IMR-90 (cell line): ENCODE data around the gene PDGFD. TPM values are rescaled to one million over a fixed set of nuclear protein-coding genes. Genes with fewer than 3 reads are reported as not detected.

Source experiments
- ATAC-seq: fragments of 200-7000 bp; cut with Tn5 transposase; 2 replicates; pipeline ENCODE4 v1.9.1; 2020; ENCODE audit warnings: low read depth, mild to moderate bottlenecking, moderate library complexity
- BruUV-seq: library from RNA; stranded (reverse); fragments of 400-500 nt; replicated peaks from 2 replicates; lab custom pipeline; 2021; lab: Mats Ljungman, UMichigan
- CTCF ChIA-PET: fragments of 300-600 bp; formaldehyde crosslinking; extraction: SDS; loops from one replicate; lab custom pipeline; 2021; ENCODE audit warnings: antibody characterized with exemption; lab: Yijun Ruan, JAX
- POLR2A ChIA-PET: fragments of 300-600 bp; sonication (Branson Sonifier 250); formaldehyde crosslinking; loops from one replicate; lab custom pipeline; 2022; ENCODE audit warnings: antibody characterized with exemption; ENCODE audit not compliant: unreplicated experiment; lab: Charles Lee
- DNase-seq: peaks from one replicate; pipeline ENCODE4 v3.0.0; 2013
- H2AFZ ChIP-seq: replicated peaks from 2 replicates; pipeline ENCODE3; 2013; ENCODE audit warnings: low read length, mild to moderate bottlenecking; ENCODE audit not compliant: poor library complexity
- H2AK5ac ChIP-seq: 2 replicates; pipeline ENCODE4 v1.6.1; 2013; ENCODE audit warnings: low read depth, low read length, inconsistent platforms
- H2AK9ac ChIP-seq: replicated peaks from 2 replicates; pipeline ENCODE3; 2013; ENCODE audit warnings: mild to moderate bottlenecking, low read depth, low read length, moderate library complexity; ENCODE audit not compliant: poor library complexity
- H2BK120ac ChIP-seq: 2 replicates; pipeline ENCODE4 v1.6.1; 2013; ENCODE audit warnings: low read depth, low read length, inconsistent platforms
- H2BK15ac ChIP-seq: 3 replicates; pipeline ENCODE4 v1.6.1; 2013; ENCODE audit warnings: low read depth, low read length, inconsistent platforms
- H2BK20ac ChIP-seq: 2 replicates; pipeline ENCODE4 v1.6.1; 2013; ENCODE audit warnings: low read depth, mild to moderate bottlenecking, inconsistent platforms, low read length, moderate library complexity
- H2BK5ac ChIP-seq: 2 replicates; pipeline ENCODE4 v1.6.1; 2013; ENCODE audit warnings: mild to moderate bottlenecking, low read depth, low read length, inconsistent platforms; ENCODE audit not compliant: poor library complexity, severe bottlenecking
- H3K14ac ChIP-seq: replicated peaks from 2 replicates; pipeline ENCODE4 v1.6.1; 2013; ENCODE audit warnings: low read depth, low read length, inconsistent platforms
- H3K18ac ChIP-seq: 2 replicates; pipeline ENCODE4 v1.6.1; 2013; ENCODE audit warnings: low read depth, low read length, control low read depth
- H3K23ac ChIP-seq: 2 replicates; pipeline ENCODE4 v1.6.1; 2013; ENCODE audit warnings: low read depth, low read length, inconsistent platforms
- H3K27ac ChIP-seq: 2 replicates; pipeline ENCODE4 v1.5.1; 2013; ENCODE audit warnings: mild to moderate bottlenecking, control low read depth, low read length; ENCODE audit not compliant: insufficient read depth
- H3K27me3 ChIP-seq: 2 replicates; pipeline ENCODE4 v1.6.1; 2013; ENCODE audit warnings: low read length; ENCODE audit not compliant: control insufficient read depth, insufficient read depth
- H3K36me3 ChIP-seq: 2 replicates; pipeline ENCODE4 v1.6.1; 2013; ENCODE audit warnings: low read length, mixed read lengths; ENCODE audit not compliant: control insufficient read depth, insufficient read depth
- H3K4ac ChIP-seq: 2 replicates; pipeline ENCODE4 v1.6.1; 2013; ENCODE audit warnings: low read depth, low read length, inconsistent platforms
- H3K4me1 ChIP-seq: 2 replicates; pipeline ENCODE4 v1.6.1; 2013; ENCODE audit warnings: low read length, mixed read lengths; ENCODE audit not compliant: control insufficient read depth, insufficient read depth
- H3K4me2 ChIP-seq: 2 replicates; pipeline ENCODE4 v1.6.1; 2013; ENCODE audit warnings: low read depth, mild to moderate bottlenecking, control low read depth, low read length, moderate library complexity
- H3K4me3 ChIP-seq: 2 replicates; pipeline ENCODE4 v1.5.1; 2013; ENCODE audit warnings: low read depth, mild to moderate bottlenecking, control low read depth, low read length, moderate library complexity; ENCODE audit not compliant: insufficient read depth
- H3K56ac ChIP-seq: 2 replicates; pipeline ENCODE4 v1.6.1; 2013; ENCODE audit warnings: low read length, inconsistent platforms; ENCODE audit not compliant: insufficient read depth; ENCODE audit errors: extremely low read depth
- H3K79me1 ChIP-seq, 2 experiments: 2 replicates each; pipeline ENCODE4 v1.6.1; 2013; ENCODE audit warnings: low read length in 2 of 2, inconsistent platforms in 1 of 2, low read depth in 1 of 2
- H3K9ac ChIP-seq: 2 replicates; pipeline ENCODE4 v1.6.1; 2013; ENCODE audit warnings: low read depth, low read length, control low read depth
- H3K9me1 ChIP-seq: 2 replicates; pipeline ENCODE4 v1.6.1; 2013; ENCODE audit warnings: low read length, inconsistent platforms; ENCODE audit not compliant: insufficient read depth
- H3K9me3 ChIP-seq: 2 replicates; pipeline ENCODE4 v1.6.1; 2013; ENCODE audit warnings: low read length; ENCODE audit not compliant: control insufficient read depth, insufficient read depth
- H4K20me1 ChIP-seq: 2 replicates; pipeline ENCODE4 v1.6.1; 2013; ENCODE audit warnings: low read length, inconsistent platforms; ENCODE audit not compliant: insufficient read depth
- H4K5ac ChIP-seq: 2 replicates; pipeline ENCODE4 v1.6.1; 2013; ENCODE audit warnings: mild to moderate bottlenecking, low read depth, low read length, control low read depth
- H4K8ac ChIP-seq, 2 experiments: 2 replicates each; pipeline ENCODE4 v1.6.1; 2013; ENCODE audit warnings: low read depth in 2 of 2, low read length in 2 of 2, control low read depth in 1 of 2, inconsistent platforms in 1 of 2
- H4K91ac ChIP-seq: 2 replicates; pipeline ENCODE4 v1.6.1; 2013; ENCODE audit warnings: low read depth, low read length, inconsistent platforms; ENCODE audit not compliant: insufficient read depth
- BHLHE40 ChIP-seq: fragments of 150-350 bp; IDR thresholded peaks from 2 replicates; pipeline ENCODE4 v1.6.1; 2016; ENCODE audit warnings: mild to moderate bottlenecking, low read depth, low read length
- CEBPB ChIP-seq: IDR thresholded peaks from 2 replicates; pipeline ENCODE4 v1.6.1; 2012; ENCODE audit warnings: low read depth, low read length, improper control_type of control experiment
- CHD1 ChIP-seq: IDR thresholded peaks from 2 replicates; pipeline ENCODE4 v1.6.1; 2012; ENCODE audit warnings: low read depth, low read length, improper control_type of control experiment
- FOS ChIP-seq: fragments of 150-350 bp; IDR thresholded peaks from 2 replicates; pipeline ENCODE4 v1.6.1; 2016; ENCODE audit warnings: low read depth, low read length
- MAFK ChIP-seq: IDR thresholded peaks from 2 replicates; pipeline ENCODE4 v1.6.1; 2012; ENCODE audit warnings: low read depth, low read length, improper control_type of control experiment
- MAZ ChIP-seq: IDR thresholded peaks from 2 replicates; pipeline ENCODE4 v1.6.1; 2012; ENCODE audit warnings: low read depth, mild to moderate bottlenecking, low read length, improper control_type of control experiment, moderate library complexity, borderline replicate concordance
- MXI1 ChIP-seq: IDR thresholded peaks from 2 replicates; pipeline ENCODE4 v1.6.1; 2012; ENCODE audit warnings: low read depth, mild to moderate bottlenecking, low read length, moderate library complexity, borderline replicate concordance
- NFE2L2 ChIP-seq: fragments of 150-350 bp; IDR thresholded peaks from 2 replicates; pipeline ENCODE4 v1.6.1; 2016; ENCODE audit warnings: low read depth, mild to moderate bottlenecking, low read length
- POLR2A ChIP-seq: IDR thresholded peaks from 2 replicates; pipeline ENCODE4 v1.6.1; 2012; ENCODE audit warnings: mild to moderate bottlenecking, low read depth, low read length
- RAD21 ChIP-seq: IDR thresholded peaks from 2 replicates; pipeline ENCODE4 v1.6.1; 2012; ENCODE audit warnings: low read length, improper control_type of control experiment
- RCOR1 ChIP-seq: IDR thresholded peaks from 2 replicates; pipeline ENCODE4 v1.6.1; 2012; ENCODE audit warnings: mild to moderate bottlenecking, low read length, improper control_type of control experiment; ENCODE audit not compliant: insufficient replicate concordance
- RFX5 ChIP-seq: IDR thresholded peaks from 2 replicates; pipeline ENCODE4 v1.8.0; 2012; ENCODE audit warnings: low read depth, mild to moderate bottlenecking, low read length, moderate library complexity
- SMC3 ChIP-seq: fragments of 150-350 bp; IDR thresholded peaks from 2 replicates; pipeline ENCODE4 v1.6.1; 2016; ENCODE audit warnings: low read depth, mild to moderate bottlenecking, antibody characterized with exemption, low read length, moderate library complexity
- dilution Hi-C: fragments of 300-500 bp; cut with HindIII; formaldehyde crosslinking; loops from one replicate; pipeline ENCODE4 v1.14.3; 2018; ENCODE audit warnings: low sequenced_read_pairs; ENCODE audit not compliant: unreplicated experiment
- in situ Hi-C: fragments of 300-500 bp; cut with MboI; formaldehyde crosslinking; loops from 3 replicates; pipeline ENCODE4 v1.14.3; 2019; ENCODE audit warnings: low sequenced_read_pairs, inconsistent platforms, mixed read lengths
- intact Hi-C: fragments of 100-400 bp; cut with micrococcal nuclease; formaldehyde crosslinking; loops from 2 replicates; pipeline ENCODE4 v1.10.0; 2022
- polyA plus RNA-seq, 3 experiments: library from polyadenylated mRNA; depleted of rRNA; stranded (reverse); fragments of >200 nt; gene quantifications; 2 replicates each; pipeline ENCODE4 v1.2.3, GENCODE V29; 2012; ENCODE audit warnings: low replicate concordance in 1 of 3
- total RNA-seq: library from RNA; depleted of rRNA; stranded (reverse); fragments of >200 nt; gene quantifications from 2 replicates; pipeline ENCODE4 v1.2.3, GENCODE V29; 2012
- TF ChIP-seq, protein P1 (sequence below): fragments of 150-350 bp; IDR thresholded peaks from 2 replicates; pipeline ENCODE4 v1.6.1; 2017; ENCODE audit warnings: mild to moderate bottlenecking, antibody characterized with exemption, low read length, low read depth
- TF ChIP-seq, protein P2 (sequence below): fragments of 150-350 bp; IDR thresholded peaks from 2 replicates; pipeline ENCODE4 v1.6.1; 2016; ENCODE audit warnings: low read depth, mild to moderate bottlenecking, low read length, moderate library complexity, borderline replicate concordance
- TF ChIP-seq, protein P3 (sequence below): conservative IDR thresholded peaks from 2 replicates; pipeline ENCODE4 v1.5.1; 2012; ENCODE audit warnings: mild to moderate bottlenecking, low read depth, low read length, improper control_type of control experiment

The PDGFD gene
- total and polyA plus RNA-seq, 2 of the 4 experiments (the other 2 are of a cell fraction), result 2.1 to 3.0 TPM

DNA sequence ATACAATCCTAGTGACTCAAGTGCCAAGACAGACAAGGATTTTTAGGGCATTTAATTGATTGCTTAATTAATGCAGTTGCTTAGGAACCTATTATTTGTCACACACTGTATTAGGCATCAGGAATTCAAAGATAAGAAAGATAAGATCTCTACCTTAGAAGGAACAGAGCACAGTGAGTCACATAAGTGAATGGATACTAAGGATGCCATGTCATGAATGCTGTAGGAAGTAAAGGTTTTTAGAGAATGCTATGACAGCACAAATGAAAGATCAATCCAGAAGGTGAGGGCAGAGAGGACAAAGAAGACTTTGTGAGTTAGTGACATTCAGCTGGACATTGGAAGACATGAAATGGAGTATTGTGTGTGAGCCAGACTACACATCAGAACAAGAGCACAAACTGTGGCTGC is 275.4 kb downstream of the PDGFD start:
- no peak overlapping the region for H2BK5ac ChIP-seq
- DNase-seq (no peak), ATAC-seq (no peak)
- no peak overlapping the region for H2BK20ac ChIP-seq
- H3K79me1 ChIP-seq, result no peaks in the 10 kb centered on the region
- H2BK120ac ChIP-seq, result no peak overlapping the region
- no peaks in the 10 kb centered on the region for H3K36me3 ChIP-seq
- no peaks in the 10 kb centered on the region for H3K4me1 ChIP-seq
- no peak overlapping the region for H4K91ac ChIP-seq
- H3K4me3 ChIP-seq, result no peak overlapping the region
- H3K14ac ChIP-seq, result no peak overlapping the region
- in situ Hi-C loops, result no loop called here
- no peak overlapping the region for H2AFZ ChIP-seq
- H3K4ac ChIP-seq, result no peak overlapping the region
- no peak overlapping the region for H4K5ac ChIP-seq
- H3K18ac ChIP-seq, result no peak overlapping the region
- no peaks in the 10 kb centered on the region for H3K9me3 ChIP-seq
- H3K9me1 ChIP-seq, result 0 out of 2 replicates have a peak, but pooled peaks cover 3% of the 10 kb centered on the region
- H2BK15ac ChIP-seq, result no peak overlapping the region
- no peak overlapping the region for H3K56ac ChIP-seq
- no peaks in the 10 kb centered on the region for H4K20me1 ChIP-seq
- no peak overlapping the region for H3K27ac ChIP-seq
- ChIA-PET CTCF (no interaction called here), POLR2A (no interaction called here)
- no peak overlapping the region for H3K4me2 ChIP-seq
- H4K8ac ChIP-seq, result no peak overlapping the region
- dilution Hi-C loops, result no loop called here
- H3K27me3 ChIP-seq, result no peaks in the 10 kb centered on the region
- no peak overlapping the region for H2AK5ac ChIP-seq
- no peak overlapping the region for H2AK9ac ChIP-seq
- H3K23ac ChIP-seq, result no peak overlapping the region
- no peak overlapping the region for H3K9ac ChIP-seq
- BruUV-seq, result no TSS peak
- TF ChIP-seq RAD21, result no peak
- TF ChIP-seq, protein P1, sequence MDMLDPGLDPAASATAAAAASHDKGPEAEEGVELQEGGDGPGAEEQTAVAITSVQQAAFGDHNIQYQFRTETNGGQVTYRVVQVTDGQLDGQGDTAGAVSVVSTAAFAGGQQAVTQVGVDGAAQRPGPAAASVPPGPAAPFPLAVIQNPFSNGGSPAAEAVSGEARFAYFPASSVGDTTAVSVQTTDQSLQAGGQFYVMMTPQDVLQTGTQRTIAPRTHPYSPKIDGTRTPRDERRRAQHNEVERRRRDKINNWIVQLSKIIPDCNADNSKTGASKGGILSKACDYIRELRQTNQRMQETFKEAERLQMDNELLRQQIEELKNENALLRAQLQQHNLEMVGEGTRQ, result no peak
- no peak for TF ChIP-seq MAZ
- no peak for TF ChIP-seq RCOR1
- no peak for TF ChIP-seq BHLHE40
- no peak for TF ChIP-seq MXI1
- TF ChIP-seq POLR2A, result no peak
- TF ChIP-seq RFX5, result no peak
- TF ChIP-seq CEBPB, result no peak
- no peak for TF ChIP-seq CHD1
- TF ChIP-seq MAFK, result no peak
- TF ChIP-seq, protein P2, sequence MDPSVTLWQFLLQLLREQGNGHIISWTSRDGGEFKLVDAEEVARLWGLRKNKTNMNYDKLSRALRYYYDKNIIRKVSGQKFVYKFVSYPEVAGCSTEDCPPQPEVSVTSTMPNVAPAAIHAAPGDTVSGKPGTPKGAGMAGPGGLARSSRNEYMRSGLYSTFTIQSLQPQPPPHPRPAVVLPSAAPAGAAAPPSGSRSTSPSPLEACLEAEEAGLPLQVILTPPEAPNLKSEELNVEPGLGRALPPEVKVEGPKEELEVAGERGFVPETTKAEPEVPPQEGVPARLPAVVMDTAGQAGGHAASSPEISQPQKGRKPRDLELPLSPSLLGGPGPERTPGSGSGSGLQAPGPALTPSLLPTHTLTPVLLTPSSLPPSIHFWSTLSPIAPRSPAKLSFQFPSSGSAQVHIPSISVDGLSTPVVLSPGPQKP, result no peak
- TF ChIP-seq SMC3, result no peak
- TF ChIP-seq, protein P3, sequence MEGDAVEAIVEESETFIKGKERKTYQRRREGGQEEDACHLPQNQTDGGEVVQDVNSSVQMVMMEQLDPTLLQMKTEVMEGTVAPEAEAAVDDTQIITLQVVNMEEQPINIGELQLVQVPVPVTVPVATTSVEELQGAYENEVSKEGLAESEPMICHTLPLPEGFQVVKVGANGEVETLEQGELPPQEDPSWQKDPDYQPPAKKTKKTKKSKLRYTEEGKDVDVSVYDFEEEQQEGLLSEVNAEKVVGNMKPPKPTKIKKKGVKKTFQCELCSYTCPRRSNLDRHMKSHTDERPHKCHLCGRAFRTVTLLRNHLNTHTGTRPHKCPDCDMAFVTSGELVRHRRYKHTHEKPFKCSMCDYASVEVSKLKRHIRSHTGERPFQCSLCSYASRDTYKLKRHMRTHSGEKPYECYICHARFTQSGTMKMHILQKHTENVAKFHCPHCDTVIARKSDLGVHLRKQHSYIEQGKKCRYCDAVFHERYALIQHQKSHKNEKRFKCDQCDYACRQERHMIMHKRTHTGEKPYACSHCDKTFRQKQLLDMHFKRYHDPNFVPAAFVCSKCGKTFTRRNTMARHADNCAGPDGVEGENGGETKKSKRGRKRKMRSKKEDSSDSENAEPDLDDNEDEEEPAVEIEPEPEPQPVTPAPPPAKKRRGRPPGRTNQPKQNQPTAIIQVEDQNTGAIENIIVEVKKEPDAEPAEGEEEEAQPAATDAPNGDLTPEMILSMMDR, result no peak
- no peak for TF ChIP-seq FOS
- TF ChIP-seq NFE2L2, result no peak
- intact Hi-C loops, result no loop called here
